NCI-H2196 treated with DMSO at 0.1 percent for 48 hours (cell line): ENCODE data around the gene ERC1.

Source experiments
- DNase-seq: peaks from one replicate; lab custom pipeline; 2025; ENCODE audit not compliant: unreplicated experiment; lab: John Stamatoyannopoulos, UW

ERC1 gene

DNA sequence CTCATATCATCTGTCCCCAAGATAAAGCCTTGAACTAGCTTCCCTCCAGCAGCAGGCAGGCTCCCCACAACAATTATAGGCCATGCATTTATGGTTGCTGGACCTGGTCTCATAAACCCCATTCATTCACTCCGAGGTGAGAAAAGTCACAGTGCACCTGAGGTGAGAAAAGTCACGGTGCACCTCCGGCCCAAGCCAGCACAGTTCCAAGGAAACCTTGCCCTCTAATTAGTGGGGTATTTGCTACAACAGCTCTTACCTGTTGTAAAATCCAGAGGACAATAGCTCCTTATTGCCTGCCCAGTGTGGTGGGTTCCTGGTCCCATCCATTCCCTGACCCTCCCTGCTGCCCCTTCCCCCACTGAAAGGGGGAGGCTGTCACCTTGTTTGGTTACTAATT is 537.8 kb downstream of the ERC1 start:
- no peak for DNase-seq

DNA sequence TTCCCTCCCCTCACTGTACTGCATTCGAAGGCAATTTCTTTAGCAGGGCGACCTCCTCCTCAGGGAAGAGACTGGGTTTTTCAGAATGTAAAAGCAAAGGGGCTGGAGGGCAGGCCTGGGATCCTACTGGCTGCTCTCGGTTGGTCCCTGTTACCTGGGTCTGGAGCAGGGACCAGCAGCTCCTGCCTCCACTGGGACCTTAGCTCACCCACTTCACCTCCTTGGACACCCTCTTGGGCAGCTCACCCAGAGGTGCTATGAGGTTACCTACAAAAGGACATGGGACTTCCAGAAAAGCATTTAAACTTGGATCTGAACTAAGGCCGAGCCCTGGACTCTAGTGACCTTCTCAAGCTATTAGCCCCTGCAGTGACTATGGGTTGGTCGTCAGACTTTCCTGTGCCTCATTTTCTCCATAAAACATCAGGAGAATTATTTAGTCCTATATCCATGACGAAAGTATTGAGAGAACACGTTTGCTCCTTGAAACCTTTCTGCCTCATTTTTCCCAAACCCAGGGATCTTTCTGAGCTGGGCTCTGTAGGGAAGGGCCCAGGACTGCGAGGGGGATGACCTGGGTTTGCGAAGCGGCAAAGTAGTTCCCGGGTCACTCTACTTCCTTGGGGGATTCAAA is 538.3 kb downstream of the ERC1 start:
- no peak for DNase-seq

DNA sequence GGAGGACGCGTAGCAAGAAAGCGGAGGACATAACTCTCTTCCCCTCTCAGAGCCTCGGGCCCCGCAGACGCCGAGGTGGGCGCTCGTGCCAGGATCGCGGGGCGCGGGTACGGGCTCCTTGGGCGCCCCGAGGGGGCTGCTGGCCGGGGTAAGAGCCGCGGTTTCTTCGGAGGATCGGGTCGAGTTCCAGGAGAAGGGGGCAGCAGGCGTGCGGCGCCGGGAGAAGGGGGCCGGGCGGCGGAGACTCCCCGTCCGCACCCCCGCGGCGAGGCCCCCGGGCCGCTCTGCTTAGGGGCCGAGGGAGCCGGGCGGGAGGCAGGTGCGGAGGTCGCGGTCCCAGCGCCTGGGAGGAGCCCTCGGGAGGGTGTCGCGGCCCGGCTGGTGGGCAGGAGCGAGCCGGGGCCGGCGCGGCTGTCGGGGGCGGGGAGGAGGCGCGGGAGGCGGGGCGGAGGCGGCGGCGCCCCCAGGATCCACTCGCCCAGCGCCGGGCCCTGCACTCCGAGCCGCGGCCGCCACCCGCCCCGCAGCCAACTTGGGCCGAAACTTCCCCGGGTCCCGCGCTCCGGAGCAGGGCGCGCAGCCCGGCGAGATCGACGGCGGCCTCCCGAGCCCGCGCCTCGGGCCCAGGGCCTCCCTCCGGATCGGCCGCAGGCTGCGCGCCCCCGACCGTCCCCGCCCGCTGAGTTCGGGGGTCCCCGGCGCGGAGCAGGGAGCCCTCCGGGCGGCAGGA is 539.0 kb downstream of the ERC1 start:
- no peak for DNase-seq

DNA sequence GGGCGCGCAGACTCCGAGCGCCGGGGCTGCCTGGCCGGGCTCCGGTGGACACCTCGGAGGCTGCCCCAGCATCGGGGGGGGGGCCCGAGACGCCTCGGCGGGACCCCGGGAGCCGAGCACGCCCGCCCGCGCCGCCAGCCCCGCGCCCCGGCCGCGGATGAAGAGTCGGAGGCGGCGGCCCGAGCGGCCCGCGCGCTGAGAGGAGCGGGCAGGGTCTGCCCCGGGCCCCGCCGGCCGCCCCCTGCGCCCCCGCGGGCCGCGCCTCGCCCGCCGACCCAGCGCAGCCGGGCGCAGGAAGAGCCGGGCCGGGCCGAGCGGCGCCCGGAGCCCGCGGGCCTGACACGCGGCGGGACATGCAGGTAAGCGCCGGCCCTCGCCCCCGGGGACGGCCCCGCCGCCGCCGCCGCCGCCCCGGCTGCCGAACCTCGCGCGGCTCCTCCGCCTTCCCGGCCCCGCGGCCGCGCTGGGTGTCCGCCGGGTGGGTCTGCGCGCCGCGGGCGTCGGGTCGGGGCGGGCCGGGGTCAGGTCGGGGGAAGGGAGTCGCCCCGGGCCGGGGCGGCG is 539.6 kb downstream of the ERC1 start:
- DNase-seq, result no peak

DNA sequence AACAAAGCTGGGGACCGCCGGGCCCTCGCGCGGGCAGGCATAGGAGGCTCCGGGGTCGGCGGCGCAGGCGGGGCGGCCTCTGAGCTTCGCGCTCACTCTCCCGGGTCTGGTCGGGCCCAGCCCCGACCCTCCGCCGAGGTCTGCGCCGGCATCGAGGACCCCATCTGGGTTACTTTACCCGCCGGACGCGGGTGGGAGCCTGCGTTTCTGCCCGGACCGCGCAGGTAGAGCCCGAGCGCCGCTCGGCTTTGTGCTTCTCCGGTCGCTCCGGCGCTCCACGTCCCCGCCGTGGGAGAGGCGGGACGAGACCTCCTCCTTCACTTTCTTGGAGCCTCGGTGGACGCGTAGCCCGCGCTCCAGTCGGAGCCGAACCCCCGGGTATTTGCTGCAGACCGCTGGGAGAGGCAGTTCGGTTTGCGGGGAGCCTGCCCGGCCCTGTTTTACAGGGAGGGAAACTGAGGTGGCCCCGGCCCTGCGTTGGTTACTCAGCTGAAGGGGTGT is 540.2 kb downstream of the ERC1 start:
- no peak for DNase-seq

DNA sequence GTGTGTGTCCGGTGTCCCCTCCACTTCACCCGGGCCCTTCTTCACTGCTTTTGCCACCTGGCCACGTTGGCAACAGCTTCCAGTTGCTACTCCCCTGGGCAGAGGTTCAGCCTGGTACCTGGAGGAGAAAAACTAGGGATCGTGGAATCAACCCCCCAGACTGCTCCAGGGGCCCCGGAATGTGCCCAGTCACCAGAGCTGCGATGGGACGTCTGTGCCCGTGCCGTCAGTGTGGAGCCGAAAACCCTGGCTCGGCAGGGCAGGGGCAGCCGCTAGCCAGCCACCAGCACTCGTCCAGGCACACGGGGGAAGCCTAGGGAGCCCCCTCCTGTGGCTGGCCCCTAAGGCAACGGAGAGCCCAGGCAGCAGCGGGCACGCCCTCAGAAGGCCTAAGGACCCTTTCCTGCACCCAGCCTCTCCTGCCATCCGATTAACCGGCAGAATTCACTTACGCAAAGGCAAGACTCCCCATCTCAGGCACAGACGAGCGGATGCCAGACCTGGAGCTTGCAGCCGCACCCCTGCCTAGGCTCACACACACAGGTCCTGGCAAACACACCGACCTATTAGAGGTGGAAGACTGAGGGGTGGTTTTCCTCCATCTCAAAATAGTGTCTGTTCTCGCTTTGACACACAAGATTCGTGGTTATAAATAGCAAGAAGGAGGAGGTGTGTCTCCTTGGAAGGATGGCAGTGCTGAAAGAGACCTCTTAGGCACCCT is 540.8 kb downstream of the ERC1 start:
- no peak for DNase-seq

DNA sequence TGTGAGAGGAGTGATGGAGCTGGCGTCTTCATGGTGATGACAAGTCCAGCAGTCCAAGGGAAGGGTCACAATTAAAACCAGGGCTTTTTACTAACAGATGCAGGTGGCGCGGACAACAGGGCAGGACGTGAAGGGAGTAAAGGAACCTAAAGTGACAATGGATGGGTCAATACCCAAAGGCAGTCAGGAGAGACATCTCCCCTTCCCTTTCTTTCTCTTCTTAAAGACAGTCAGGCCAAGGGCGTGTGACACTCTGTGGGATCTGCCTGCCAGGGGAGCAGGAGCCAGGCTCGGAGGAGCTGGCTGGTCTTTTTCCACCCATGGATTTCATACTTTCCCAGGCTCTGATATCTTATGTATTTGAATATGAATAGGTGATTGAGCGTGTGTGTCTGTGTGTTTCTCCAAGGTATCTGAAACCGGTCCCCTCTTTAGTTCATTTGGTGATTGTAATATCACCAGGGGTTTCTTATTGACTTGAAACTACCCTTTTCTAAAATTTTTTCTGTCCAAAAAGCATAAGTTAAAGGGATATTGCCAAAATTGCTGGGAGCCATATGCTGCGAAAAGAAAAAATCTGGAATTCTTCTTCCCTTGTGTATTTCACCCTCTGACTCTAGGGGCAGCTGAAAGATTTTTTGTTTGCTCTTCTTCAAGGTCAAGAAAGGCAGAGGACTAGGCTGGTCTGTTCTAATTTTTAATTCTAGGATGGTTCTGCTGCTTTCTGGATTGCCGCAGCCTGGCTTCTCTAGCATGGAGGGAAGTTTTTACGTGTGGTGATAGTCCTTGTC is 541.5 kb downstream of the ERC1 start:
- DNase-seq, result no peak

DNA sequence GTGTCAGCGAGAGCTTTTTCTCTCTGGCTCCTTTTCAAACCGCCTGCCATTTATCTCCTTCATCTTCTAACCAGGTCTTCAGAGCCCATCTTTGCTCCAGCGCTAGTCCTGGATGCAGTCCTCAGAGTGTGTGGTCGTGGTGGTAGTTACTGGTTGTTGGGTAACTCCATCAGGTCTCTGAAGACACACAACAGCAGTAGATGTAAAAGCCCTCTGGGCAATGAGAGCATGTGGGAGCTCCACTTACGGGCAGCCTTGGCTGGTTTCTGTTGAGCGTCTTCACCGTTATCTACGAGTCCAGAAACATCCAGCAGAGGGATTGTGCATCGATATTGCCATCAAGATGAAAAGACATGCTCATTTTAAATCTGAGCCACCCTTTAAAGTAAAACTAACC is 542.2 kb downstream of the ERC1 start:
- DNase-seq, result no peak

DNA sequence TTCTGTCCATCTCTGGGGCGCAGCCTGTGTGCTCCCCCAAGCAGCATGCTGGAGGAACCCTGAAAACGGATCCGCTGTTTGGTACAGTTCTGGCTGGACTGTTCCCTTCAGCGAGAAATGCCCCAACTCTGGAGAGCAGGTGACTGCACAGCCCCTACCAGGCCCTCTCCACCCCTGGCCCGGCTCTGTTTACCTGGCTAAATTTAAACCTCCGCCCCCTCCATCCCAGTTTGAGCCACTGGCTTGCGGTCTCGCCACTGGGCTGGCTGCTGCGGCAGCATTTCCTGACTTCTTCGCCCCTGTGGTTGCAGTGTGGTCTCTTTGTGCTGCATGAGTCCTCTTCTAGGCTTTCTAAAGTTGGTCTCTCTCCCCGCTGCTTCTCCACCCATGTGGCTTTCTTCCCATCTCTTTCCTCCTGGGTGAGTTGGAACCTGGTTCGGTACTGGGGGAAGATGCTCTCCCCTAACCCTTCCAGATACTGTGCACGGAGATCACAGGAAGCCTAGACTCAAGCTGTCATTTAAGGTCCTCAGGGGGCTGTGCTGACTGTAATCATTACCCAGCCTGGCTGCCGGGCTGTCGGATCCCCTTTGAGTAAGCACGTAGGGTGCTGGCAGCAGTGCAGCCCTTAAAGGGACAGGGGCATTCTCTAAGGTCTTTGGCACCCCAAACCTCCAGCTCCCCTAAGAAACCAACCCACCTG is 542.7 kb downstream of the ERC1 start:
- DNase-seq, result no peak

DNA sequence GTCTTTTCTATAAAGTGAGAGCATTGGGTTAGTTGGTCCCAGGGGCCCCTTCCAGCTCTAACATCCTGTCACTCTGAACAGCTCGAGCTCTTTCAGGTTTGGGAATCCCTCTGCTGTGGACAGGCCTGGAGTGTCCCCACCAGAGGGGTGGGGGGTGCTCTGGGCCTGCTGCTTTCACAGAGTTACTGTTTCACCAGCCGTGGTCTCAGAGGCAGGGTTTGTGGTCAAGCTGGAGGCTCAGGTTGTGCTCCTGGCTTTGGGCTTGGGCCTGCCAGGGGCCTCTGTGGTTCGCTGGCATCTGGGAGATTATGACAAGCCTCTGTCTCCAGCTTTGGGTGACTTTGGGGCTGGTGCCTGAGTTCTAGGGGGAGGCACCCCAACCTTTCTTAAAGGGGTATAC is 543.7 kb downstream of the ERC1 start:
- DNase-seq, result no peak

DNA sequence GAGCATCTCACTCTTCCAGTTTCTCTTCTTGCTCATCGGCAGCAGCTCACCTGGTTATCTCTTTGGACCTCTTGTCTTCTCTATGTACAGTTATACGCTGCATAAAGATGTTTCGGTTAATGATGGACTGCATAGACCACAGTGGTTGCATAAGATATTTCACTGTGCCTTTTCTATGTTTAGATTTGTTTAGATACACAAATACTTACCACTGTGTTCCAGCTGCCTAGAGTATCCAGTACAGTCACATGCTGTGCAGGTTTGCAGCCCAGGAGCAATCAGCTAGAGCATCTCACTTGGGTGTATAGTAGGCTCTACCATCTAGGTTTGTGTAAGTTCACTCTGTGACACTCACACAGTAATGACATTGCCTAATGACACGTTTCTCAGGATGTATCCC is 545.8 kb downstream of the ERC1 start:
- DNase-seq, result no peak

DNA sequence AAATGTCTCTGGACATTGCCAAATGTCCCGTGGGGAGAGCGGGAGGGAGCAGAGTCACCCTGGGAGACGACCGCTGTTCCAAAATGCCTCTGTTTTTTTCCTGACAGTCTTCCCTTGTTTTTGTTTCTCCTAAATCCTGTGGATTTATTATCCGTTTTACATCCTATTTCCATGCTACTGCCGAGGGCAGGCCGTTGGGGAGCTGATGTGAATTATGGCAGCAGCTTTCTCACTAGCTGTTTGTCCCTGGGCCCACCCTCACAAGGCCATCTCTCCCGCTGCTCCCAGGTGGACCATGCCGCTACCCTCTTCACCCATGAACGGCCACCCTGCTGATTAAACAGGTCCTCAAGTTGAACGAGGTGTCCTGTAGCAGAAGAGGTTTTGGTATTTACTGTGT is 548.1 kb downstream of the ERC1 start:
- no peak for DNase-seq

DNA sequence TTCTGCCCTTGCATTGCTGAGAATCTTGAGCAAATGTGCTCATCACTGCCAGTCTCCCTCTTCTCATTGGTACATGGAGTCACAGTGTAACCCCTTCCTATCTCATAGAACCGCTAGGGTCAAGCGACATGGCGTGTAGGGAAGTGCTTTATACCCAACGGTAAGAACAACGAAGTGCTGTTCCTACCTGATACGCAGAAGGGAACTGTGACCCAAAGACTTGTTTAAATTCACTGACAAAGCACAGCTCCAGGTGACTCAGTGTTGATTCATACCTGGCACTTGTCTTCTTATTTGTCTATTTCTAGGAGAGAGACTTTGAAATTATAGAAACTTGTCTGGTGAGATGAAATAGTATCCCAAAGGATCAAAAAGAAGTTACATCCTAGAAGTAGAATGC is 549.7 kb downstream of the ERC1 start:
- DNase-seq, result no peak

DNA sequence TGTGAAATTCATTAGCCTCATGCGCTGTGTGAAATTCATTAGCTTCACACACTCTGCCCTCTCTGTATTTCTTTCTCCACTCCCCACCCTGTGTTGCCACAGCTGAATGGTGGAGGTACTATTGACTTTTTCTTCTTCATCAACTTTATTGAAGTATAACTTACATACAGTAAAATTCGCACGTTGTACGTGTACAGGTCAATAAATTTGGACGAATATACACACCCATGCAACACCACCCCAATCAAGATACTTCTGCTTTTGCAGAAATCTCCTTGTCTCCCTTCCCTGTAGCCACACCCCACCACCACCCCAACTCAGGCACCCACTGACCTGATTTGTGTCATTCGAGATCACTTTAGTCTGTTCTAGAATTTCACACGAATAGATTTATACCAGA is 551.6 kb downstream of the ERC1 start:
- no peak for DNase-seq

DNA sequence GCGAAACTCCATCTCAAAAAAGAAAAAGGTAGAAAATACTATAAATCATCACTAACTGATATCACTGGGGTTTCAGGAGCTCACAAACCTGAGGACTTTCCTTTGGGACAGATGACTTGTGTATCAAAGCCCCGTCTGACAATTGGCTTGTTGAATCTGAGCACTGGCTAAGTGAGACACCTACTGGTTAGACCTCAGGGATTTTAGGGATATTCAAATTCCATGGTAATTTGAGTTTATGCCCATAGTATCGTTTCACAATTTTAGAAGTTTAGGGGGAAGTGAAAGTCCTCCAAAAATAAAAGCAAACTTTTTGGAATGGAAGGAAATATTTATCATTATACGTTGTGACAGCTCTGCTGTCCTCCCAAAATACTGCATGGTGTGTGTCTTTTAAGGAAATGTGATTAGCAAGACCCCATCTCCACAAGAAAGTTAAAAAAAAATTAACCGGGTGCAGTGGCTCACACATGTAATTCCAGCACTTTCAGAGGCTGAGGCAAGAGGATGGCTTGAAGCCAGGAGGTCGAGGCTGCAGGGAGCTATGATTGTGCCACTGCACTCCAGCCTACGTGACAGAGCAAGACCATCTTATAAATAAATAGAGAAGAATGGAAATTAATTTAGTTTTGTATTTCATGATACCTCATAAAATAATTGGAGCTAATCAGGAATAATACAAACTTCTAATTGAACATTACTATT is 554.1 kb downstream of the ERC1 start:
- DNase-seq, result no peak
